Head of caudate nucleus (tissue), 42 donors: ENCODE data around the gene HDGFL1.

Experiments used
- DNase-seq, 42 donors: peaks; one replicate each; pipeline versions ENCODE4 v3.0.0 to v3.0.0-alpha.2; 2020 to 2021; ENCODE audit warnings: mixed read lengths in 7 of 42
- intact Hi-C: fragments of 100-400 bp; cut with DNase I; formaldehyde crosslinking; loops from one replicate; pipeline ENCODE4 v1.15.0; 2022

The HDGFL1 gene

GRCh38 chr6:22583230-22583629 lies 13.9 kb downstream of the HDGFL1 start:
- DNase-seq: no peak
- intact Hi-C loops: no loop called here

GRCh38 chr6:22583927-22584326 lies 14.6 kb downstream of the HDGFL1 start:
- no peak for DNase-seq
- intact Hi-C loops: no loop called here

GRCh38 chr6:22589118-22589517 lies 19.8 kb downstream of the HDGFL1 start:
- no peak for DNase-seq
- intact Hi-C loops: no loop called here

GRCh38 chr6:22590423-22590822 lies 21.1 kb downstream of the HDGFL1 start:
- intact Hi-C loops: no loop called here
- no peak for DNase-seq

- no peak for DNase-seq
- intact Hi-C loops: no loop called here
Observed at GRCh38 chr6:22593895-22594294, 24.5 kb downstream of the HDGFL1 start.

GRCh38 chr6:22596011-22596410 lies 26.6 kb downstream of the HDGFL1 start:
- DNase-seq: no peak
- intact Hi-C loops: no loop called here

- intact Hi-C loops: no loop called here
Observed at GRCh38 chr6:22598339-22598738, 29.0 kb downstream of the HDGFL1 start.

GRCh38 chr6:22600059-22600458 lies 30.7 kb downstream of the HDGFL1 start:
- DNase-seq: no peak
- intact Hi-C loops: no loop called here

More at GRCh38 chr6:22598339-22598738, 29.0 kb downstream of the HDGFL1 start:
- no peak for DNase-seq

GRCh38 chr6:22601984-22602383 lies 32.6 kb downstream of the HDGFL1 start:
- intact Hi-C loops: no loop called here
- no peak for DNase-seq

GRCh38 chr6:22605736-22606135 lies 36.4 kb downstream of the HDGFL1 start:
- intact Hi-C loops: no loop called here
- no peak for DNase-seq

- no peak for DNase-seq
- intact Hi-C loops: no loop called here
Observed at GRCh38 chr6:22610127-22610526, 40.8 kb downstream of the HDGFL1 start.

GRCh38 chr6:22612236-22612635 lies 42.9 kb downstream of the HDGFL1 start:
- intact Hi-C loops: no loop called here
- DNase-seq: no peak

- intact Hi-C loops: no loop called here
- no peak for DNase-seq
Observed at GRCh38 chr6:22613051-22613450, 43.7 kb downstream of the HDGFL1 start.

GRCh38 chr6:22613695-22614094 lies 44.3 kb downstream of the HDGFL1 start:
- intact Hi-C loops: no loop called here
- DNase-seq: peak in 1 of 42 donors; percentile 11

- intact Hi-C loops: no loop called here
- no peak for DNase-seq
Observed at GRCh38 chr6:22614547-22614946, 45.2 kb downstream of the HDGFL1 start.

GRCh38 chr6:22621028-22621427 lies 51.7 kb downstream of the HDGFL1 start:
- intact Hi-C loops: no loop called here
- no peak for DNase-seq
